OCI-LY7 (cell line): ENCODE results near the gene GFER.

Experiments used
- EZH2phosphoT487 ChIP-seq: fragments of 200-600 bp; sonication (generic); IDR thresholded peaks from 2 replicates; pipeline ENCODE4 v1.6.1; 2018; ENCODE audit warnings: low read depth, borderline replicate concordance, mild to moderate bottlenecking, mixed run types, antibody characterized with exemption, low read length, moderate library complexity, mixed read lengths
- TF ChIP-seq, protein P1 (sequence below): fragments of 200-600 bp; sonication (generic); conservative IDR thresholded peaks from 2 replicates; pipeline ENCODE4 v1.5.1; 2014; ENCODE audit warnings: mild to moderate bottlenecking, antibody characterized with exemption, low read length, moderate library complexity, mixed read lengths

DNA sequence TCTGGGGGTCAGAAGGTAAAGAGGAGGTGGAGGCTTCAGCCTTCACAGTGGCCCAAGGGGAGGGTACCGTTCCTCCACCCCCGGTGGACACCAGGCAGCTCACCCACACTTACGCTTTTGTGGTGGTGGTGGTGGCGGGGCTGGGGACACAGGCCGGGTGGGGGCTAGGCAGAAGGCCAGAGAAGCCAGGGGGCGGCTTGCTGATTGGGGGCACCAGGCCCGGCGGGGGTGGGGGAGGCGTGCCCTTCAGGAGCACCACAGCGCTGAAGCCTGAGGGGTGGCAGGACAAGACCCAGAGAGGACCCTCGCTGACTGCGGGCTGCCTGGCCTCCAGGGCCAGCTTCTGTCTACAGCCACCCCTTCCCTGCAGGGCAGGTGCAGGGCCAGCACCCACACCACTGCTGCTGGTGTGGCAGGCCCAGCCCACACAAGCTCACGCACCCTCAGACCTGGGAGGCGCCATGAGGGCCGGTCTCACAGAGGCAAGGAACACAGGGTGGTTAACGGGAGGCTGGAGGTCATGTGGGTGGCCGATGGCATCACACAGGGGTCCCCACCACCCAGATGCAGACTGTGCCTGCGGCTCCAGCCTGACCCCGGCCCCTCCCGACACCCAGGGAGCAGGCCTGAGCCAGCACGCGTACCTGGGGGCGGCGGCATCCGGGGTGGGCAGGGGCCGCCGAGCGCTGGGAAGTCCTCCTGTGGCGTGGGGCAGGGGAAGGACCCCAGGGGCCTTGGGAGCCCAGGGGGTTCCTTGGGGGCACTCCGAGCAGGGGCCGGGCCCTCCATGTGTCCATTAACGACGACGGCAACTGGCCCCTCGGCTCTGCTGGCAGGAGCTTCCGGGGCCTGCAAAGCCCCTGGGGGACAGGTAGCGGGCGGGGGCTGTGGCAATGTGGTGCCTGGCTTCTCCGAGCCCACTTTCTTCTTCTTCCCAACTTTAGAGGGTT, 15.1 kb downstream of the GFER start:
- TF ChIP-seq, protein P1, sequence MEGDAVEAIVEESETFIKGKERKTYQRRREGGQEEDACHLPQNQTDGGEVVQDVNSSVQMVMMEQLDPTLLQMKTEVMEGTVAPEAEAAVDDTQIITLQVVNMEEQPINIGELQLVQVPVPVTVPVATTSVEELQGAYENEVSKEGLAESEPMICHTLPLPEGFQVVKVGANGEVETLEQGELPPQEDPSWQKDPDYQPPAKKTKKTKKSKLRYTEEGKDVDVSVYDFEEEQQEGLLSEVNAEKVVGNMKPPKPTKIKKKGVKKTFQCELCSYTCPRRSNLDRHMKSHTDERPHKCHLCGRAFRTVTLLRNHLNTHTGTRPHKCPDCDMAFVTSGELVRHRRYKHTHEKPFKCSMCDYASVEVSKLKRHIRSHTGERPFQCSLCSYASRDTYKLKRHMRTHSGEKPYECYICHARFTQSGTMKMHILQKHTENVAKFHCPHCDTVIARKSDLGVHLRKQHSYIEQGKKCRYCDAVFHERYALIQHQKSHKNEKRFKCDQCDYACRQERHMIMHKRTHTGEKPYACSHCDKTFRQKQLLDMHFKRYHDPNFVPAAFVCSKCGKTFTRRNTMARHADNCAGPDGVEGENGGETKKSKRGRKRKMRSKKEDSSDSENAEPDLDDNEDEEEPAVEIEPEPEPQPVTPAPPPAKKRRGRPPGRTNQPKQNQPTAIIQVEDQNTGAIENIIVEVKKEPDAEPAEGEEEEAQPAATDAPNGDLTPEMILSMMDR: no peak
- TF ChIP-seq EZH2phosphoT487: no peak
